Natural killer cell (primary cell): ENCODE measurements around the gene ZNF600. TPM values are rescaled to one million over a fixed set of nuclear protein-coding genes. Genes with fewer than 3 reads are reported as not detected.
"Not testable (repeated sequence)": the region's sequence is repeated elsewhere in the genome, so short reads cannot be mapped to it uniquely, and the experiment has no call there.

ENCODE experiments used
- ATAC-seq, 3 donors: fragments of 150-1000 bp in 2 of 3; fragments of 200-7000 bp in 1 of 3; cut with Tn5 transposase; 1 replicate in 1 of 3; 2 replicates in 2 of 3; pipeline ENCODE4 v1.10.0; 2021; ENCODE audit warnings: mild to moderate bottlenecking in 2 of 3, moderate library complexity in 2 of 3
- DNase-seq, 2 donors: peaks; one replicate each; pipeline versions ENCODE4 v3.0.0 to v3.0.0-alpha.2; 2013 to 2021; ENCODE audit warnings: mixed read lengths in 1 of 2
- H3K27ac ChIP-seq: one replicate; pipeline ENCODE4 v1.5.1; 2013; ENCODE audit warnings: mild to moderate bottlenecking, low read length
- H3K27me3 ChIP-seq: one replicate; pipeline ENCODE4 v1.6.1; 2013; ENCODE audit warnings: low read length; ENCODE audit not compliant: control insufficient read depth, insufficient read depth
- H3K36me3 ChIP-seq: one replicate; pipeline ENCODE4 v1.6.1; 2013; ENCODE audit warnings: low read length; ENCODE audit not compliant: control insufficient read depth, insufficient read depth
- H3K4me1 ChIP-seq: one replicate; pipeline ENCODE4 v1.6.1; 2013; ENCODE audit warnings: low read length; ENCODE audit not compliant: control insufficient read depth, insufficient read depth
- H3K4me3 ChIP-seq: one replicate; pipeline ENCODE4 v1.5.1; 2013; ENCODE audit warnings: low read length
- H3K9me3 ChIP-seq: one replicate; pipeline ENCODE4 v1.6.1; 2013; ENCODE audit warnings: low read length; ENCODE audit not compliant: control insufficient read depth, insufficient read depth
- H3K27ac Mint-ChIP-seq, 2 donors: one replicate each; pipeline ENCODE4 v1.8.0; 2022; ENCODE audit warnings: mild to moderate bottlenecking in 2 of 2, mixed read lengths in 2 of 2, moderate library complexity in 1 of 2
- H3K27me3 Mint-ChIP-seq, 2 donors: one replicate each; pipeline ENCODE4 v1.8.0; 2022; ENCODE audit warnings: low read depth in 2 of 2, mixed read lengths in 2 of 2
- H3K36me3 Mint-ChIP-seq: one replicate; pipeline ENCODE4 v1.8.0; 2022; ENCODE audit warnings: mixed read lengths
- H3K4me1 Mint-ChIP-seq, 2 donors: one replicate each; pipeline ENCODE4 v1.8.0; 2022; ENCODE audit warnings: mixed read lengths in 2 of 2
- H3K4me3 Mint-ChIP-seq: one replicate; pipeline ENCODE4 v1.8.0; 2022; ENCODE audit warnings: mild to moderate bottlenecking, moderate library complexity, mixed read lengths
- H3K9me3 Mint-ChIP-seq, 2 donors: one replicate each; pipeline ENCODE4 v1.8.0; 2022; ENCODE audit warnings: mixed read lengths in 2 of 2
- CTCF ChIP-seq: fragments of 200-600 bp; IDR thresholded peaks from one replicate; pipeline ENCODE4 v1.8.0; 2022; ENCODE audit warnings: antibody characterized with exemption
- WGBS: methylation state at CpG from one replicate; pipeline ENCODE4 v1.1.7; 2013; ENCODE audit warnings: missing lambda C conversion rate; ENCODE audit not compliant: insufficient coverage; 5-methylcytosine and 5-hydroxymethylcytosine counted together
- intact Hi-C: fragments of 100-400 bp; cut with micrococcal nuclease; formaldehyde crosslinking; loops from one replicate; pipeline ENCODE4 v1.14.2; 2022
- total RNA-seq, 4 donors: library from RNA; stranded (reverse); fragments of 120-200 nt in 1 of 4; gene quantifications; one replicate each; pipeline versions ENCODE4 v1.2.3 to v1.2.4, GENCODE V29; 2013 to 2022

The ZNF600 gene
- total RNA-seq, 3 donors from 2014 or later (not counting 1 experiment from before 2014, with no cell fraction given) = 28.8 to 157 (median 73.1) TPM

GRCh38 chr19:52789440-52789839, 2.8 kb upstream of the ZNF600 start:
- ATAC-seq = no peak

GRCh38 chr19:52786078-52786463, 520 bp downstream of the ZNF600 start:
- 8% methylated on average over 23 of the region's 23 CpGs for WGBS
- peaks cover 0 to 3% of the 10 kb centered on the region in 2 donors for H3K9me3 Mint-ChIP-seq
- DNase-seq = no peak

More at GRCh38 chr19:52789440-52789839, 2.8 kb upstream of the ZNF600 start:
- Histone ChIP-seq H3K4me1 (peaks cover 40% of the 10 kb centered on the region), H3K36me3 (no peaks in the 10 kb centered on the region), H3K9me3 (peaks cover 10% of the 10 kb centered on the region), H3K4me3 (no peak overlapping the region), H3K27me3 (no peaks in the 10 kb centered on the region), H3K27ac (no peak overlapping the region)
- H3K27ac Mint-ChIP-seq = no peak overlapping the region
- no peaks in the 10 kb centered on the region for H3K27me3 Mint-ChIP-seq
- intact Hi-C loops = loop anchor here (5.0 to 10.0 kb wide), 3 partner anchors 42 to 175 kb away; partner anchors contain the start of genes ZNF468 and ZNF816
- DNase-seq = no peak
- peaks cover 35 to 40% of the 10 kb centered on the region in 2 donors for H3K4me1 Mint-ChIP-seq
- no peak overlapping the region for H3K4me3 Mint-ChIP-seq
- 95% methylated on average over 6 of the region's 6 CpGs for WGBS
- no peaks in the 10 kb centered on the region for H3K36me3 Mint-ChIP-seq
- peaks cover 0 to 6% of the 10 kb centered on the region in 2 donors for H3K9me3 Mint-ChIP-seq
- no peak for TF ChIP-seq CTCF

GRCh38 chr19:52785506-52785905, 1.1 kb downstream of the ZNF600 start:
- 93% methylated on average over 3 of the region's 3 CpGs for WGBS
- intact Hi-C loops = loop anchor here (5.0 to 10.0 kb wide), 3 partner anchors 38 to 179 kb away; partner anchors contain the start of genes ZNF468 and ZNF816
- Histone ChIP-seq H3K4me1 (peaks cover 61% of the 10 kb centered on the region), H3K36me3 (peaks cover 9% of the 10 kb centered on the region), H3K27me3 (no peaks in the 10 kb centered on the region), H3K9me3 (no peaks in the 10 kb centered on the region), H3K27ac (no peak overlapping the region), H3K4me3 (peak overlapping the region; percentile 88)
- ATAC-seq = no peak
- DNase-seq = no peak
- no peak for TF ChIP-seq CTCF
- Mint-ChIP-seq H3K27ac (peak overlapping the region; percentile 57 to 88), H3K9me3 (peaks cover 0 to 3% of the 10 kb centered on the region in 2 donors), H3K4me3 (peak overlapping the region; percentile 92), H3K36me3 (peaks cover 8% of the 10 kb centered on the region), H3K27me3 (no peaks in the 10 kb centered on the region), H3K4me1 (peaks cover 56 to 66% of the 10 kb centered on the region in 2 donors)

More at GRCh38 chr19:52786078-52786463, 520 bp downstream of the ZNF600 start:
- no peak for TF ChIP-seq CTCF
- peak in 2 of 3 donors; percentile 1 to 11 for ATAC-seq
- H3K36me3 Mint-ChIP-seq = peaks cover 8% of the 10 kb centered on the region
- peaks cover 53 to 60% of the 10 kb centered on the region in 2 donors for H3K4me1 Mint-ChIP-seq
- H3K27ac Mint-ChIP-seq = peak overlapping the region; percentile 57 to 88
- Histone ChIP-seq H3K27me3 (no peaks in the 10 kb centered on the region), H3K4me3 (peak overlapping the region; percentile 88), H3K36me3 (peaks cover 6% of the 10 kb centered on the region), H3K4me1 (peaks cover 56% of the 10 kb centered on the region), H3K27ac (peak overlapping the region; percentile 70), H3K9me3 (no peaks in the 10 kb centered on the region)
- H3K27me3 Mint-ChIP-seq = no peaks in the 10 kb centered on the region
- intact Hi-C loops = loop anchor here (2.0 to 10.0 kb wide), 4 partner anchors 39 to 179 kb away; partner anchors contain the start of genes ZNF468, ZNF611 and ZNF816
- H3K4me3 Mint-ChIP-seq = peak overlapping the region; percentile 92

- not testable (repeated sequence) for H3K9me3 Mint-ChIP-seq, H3K36me3 ChIP-seq, H3K36me3 Mint-ChIP-seq, ATAC-seq, H3K27ac ChIP-seq, DNase-seq, H3K27me3 Mint-ChIP-seq, H3K27me3 ChIP-seq, H3K9me3 ChIP-seq, H3K4me3 ChIP-seq
- peaks cover 72 to 81% of the 10 kb centered on the region in 2 donors for H3K4me1 Mint-ChIP-seq
- peaks cover 73% of the 10 kb centered on the region for H3K4me1 ChIP-seq
- intact Hi-C loops = loop anchor here (10.0 kb wide), 2 partner anchors 72 to 182 kb away; partner anchors contain the start of genes ZNF468 and ZNF816
- no CpG with 5 or more reads among the region's 2 CpGs for WGBS
- peak overlapping the region; percentile 62 for H3K4me3 Mint-ChIP-seq
- peak overlapping the region; percentile 57 to 88 for H3K27ac Mint-ChIP-seq
Observed at GRCh38 chr19:52782864-52783263, 3.7 kb downstream of the ZNF600 start.
